CD4-positive, alpha-beta T cell (primary cell): ENCODE results near the gene STX4. TPM values are rescaled to one million over a fixed set of nuclear protein-coding genes. Genes with fewer than 3 reads are reported as not detected.
A peak's percentile ranks its signal among the peaks of the same experiment; 100 is the strongest.

Experiments
- ATAC-seq: fragments of 200-7000 bp; cut with Tn5 transposase; one replicate; pipeline ENCODE4 v1.10.0; 2022; ENCODE audit warnings: mild to moderate bottlenecking; ENCODE audit not compliant: poor library complexity
- CTCF ChIA-PET: fragments of 350-600 bp; sonication (Branson Sonifier 250); formaldehyde crosslinking; loops from one replicate; lab custom pipeline; 2021; ENCODE audit warnings: antibody characterized with exemption, inconsistent platforms; lab: Charles Lee
- POLR2A ChIA-PET: fragments of 350-600 bp; sonication (Branson Sonifier 250); formaldehyde crosslinking; loops from one replicate; lab custom pipeline; 2021; ENCODE audit warnings: antibody characterized with exemption, inconsistent platforms; lab: Charles Lee
- DNase-seq, 14 experiments: peaks; one replicate each; pipeline ENCODE4 v3.0.0-alpha.2; 2013 to 2020; ENCODE audit warnings: mixed read lengths in 2 of 14
- H3K27ac ChIP-seq, 2 donors: one replicate each; pipeline versions ENCODE4 v1.5.1 to v1.7.0; 2013; ENCODE audit warnings: low read length in 2 of 2, low read depth in 1 of 2, mild to moderate bottlenecking in 1 of 2
- H3K27me3 ChIP-seq, 2 experiments: 1 replicate in 1 of 2; 2 replicates in 1 of 2; pipeline versions ENCODE4 v1.6.1 to v1.7.0; 2013; ENCODE audit warnings: low read length in 2 of 2, control low read depth in 1 of 2, mild to moderate bottlenecking in 1 of 2, moderate library complexity in 1 of 2; ENCODE audit not compliant: insufficient read depth in 2 of 2, control insufficient read depth in 1 of 2
- H3K36me3 ChIP-seq: one replicate; pipeline ENCODE4 v1.6.1; 2013; ENCODE audit warnings: low read length, control low read depth; ENCODE audit not compliant: insufficient read depth
- H3K4me1 ChIP-seq: one replicate; pipeline ENCODE4 v1.6.1; 2013; ENCODE audit warnings: low read length, control low read depth; ENCODE audit not compliant: insufficient read depth
- H3K4me3 ChIP-seq: one replicate; pipeline ENCODE4 v1.5.1; 2013; ENCODE audit warnings: mild to moderate bottlenecking, low read length, moderate library complexity
- H3K9me3 ChIP-seq, 2 experiments: 1 replicate in 1 of 2; 2 replicates in 1 of 2; pipeline versions ENCODE4 v1.6.1 to v1.7.0; 2013; ENCODE audit warnings: low read length in 2 of 2, mild to moderate bottlenecking in 2 of 2, control low read depth in 1 of 2, moderate library complexity in 1 of 2; ENCODE audit not compliant: control insufficient read depth in 1 of 2, insufficient read depth in 1 of 2
- H3K27ac Mint-ChIP-seq: one replicate; pipeline ENCODE4 v1.8.0; 2020; ENCODE audit warnings: mixed read lengths
- H3K27me3 Mint-ChIP-seq: one replicate; pipeline ENCODE4 v1.8.0; 2021; ENCODE audit warnings: mixed read lengths
- H3K36me3 Mint-ChIP-seq: one replicate; pipeline ENCODE4 v1.8.0; 2021; ENCODE audit warnings: low read depth, mixed read lengths
- H3K4me1 Mint-ChIP-seq: one replicate; pipeline ENCODE4 v1.8.0; 2021; ENCODE audit warnings: low read depth, mixed read lengths
- H3K4me3 Mint-ChIP-seq: one replicate; pipeline ENCODE4 v1.8.0; 2020; ENCODE audit warnings: mild to moderate bottlenecking, mixed read lengths
- H3K9me3 Mint-ChIP-seq: one replicate; pipeline ENCODE4 v1.8.0; 2020; ENCODE audit warnings: mixed read lengths
- CTCF ChIP-seq: fragments of 200-600 bp; IDR thresholded peaks from one replicate; pipeline ENCODE4 v1.8.0; 2022; ENCODE audit warnings: antibody characterized with exemption, mild to moderate bottlenecking
- intact Hi-C, 2 experiments: fragments of 100-400 bp; cut with DNase I in 1 of 2; cut with micrococcal nuclease in 1 of 2; formaldehyde crosslinking; loops; one replicate each; pipeline versions ENCODE4 v1.15.1 to v1.9.0; 2023 to 2025; cut with DNase I, micrococcal nuclease
- total RNA-seq, 174 experiments: library from RNA in 2 of 174; stranded (reverse) in 2 of 174; gene quantifications; one replicate each; pipeline ENCODE4 v1.2.3 and lab custom pipeline; 2021 to 2026

Gene STX4
- total RNA-seq, 2 experiments from 2014 or later, result 54.1 to 55.2 TPM

- no peaks in the 10 kb centered on the region for H3K27me3 Mint-ChIP-seq
Observed at GRCh38 chr16:31067342-31067741, 34.0 kb downstream of the STX4 start.

GRCh38 chr16:31071861-31072260, 38.5 kb downstream of the STX4 start:
- ATAC-seq, result no peak
- Histone ChIP-seq H3K4me1 (peaks cover 34% of the 10 kb centered on the region), H3K4me3 (no peak overlapping the region), H3K27me3 (no peaks in the 10 kb centered on the region), H3K36me3 (peaks cover 7% of the 10 kb centered on the region), H3K9me3 (no peaks in the 10 kb centered on the region), H3K27ac (peak overlapping the region in 1 of 2 donors; percentile 95)
- Mint-ChIP-seq H3K27ac (peak overlapping the region; percentile 92), H3K4me3 (peak overlapping the region; percentile 98), H3K9me3 (no peaks in the 10 kb centered on the region), H3K27me3 (no peaks in the 10 kb centered on the region), H3K4me1 (peaks cover 41% of the 10 kb centered on the region), H3K36me3 (peaks cover 31% of the 10 kb centered on the region)
- intact Hi-C loops, result loop anchor here (2.0 to 10.0 kb wide), 5 partner anchors 110 to 795 kb away; partner anchors contain the start of genes SETD1A (in 2 of the 2), FBXL19 (in 1 of the 2) and FUS (in 1 of the 2)
- ChIA-PET POLR2A (interaction anchor here (3.4 kb wide), 1 partner anchor 70 kb away, joined by 64 read pairs; no protein-coding TSS in a partner anchor), CTCF (interaction anchor here (1.3 kb wide), 1 partner anchor 70 kb away, joined by 4 read pairs; no protein-coding TSS in a partner anchor)
- DNase-seq, result no peak
- TF ChIP-seq CTCF, result no peak

More at GRCh38 chr16:31067342-31067741, 34.0 kb downstream of the STX4 start:
- Mint-ChIP-seq H3K9me3 (no peaks in the 10 kb centered on the region), H3K4me1 (peaks cover 55% of the 10 kb centered on the region), H3K36me3 (peaks cover 17% of the 10 kb centered on the region), H3K4me3 (no peak overlapping the region), H3K27ac (no peak overlapping the region)
- H3K9me3 ChIP-seq, result no peaks in the 10 kb centered on the region
- no peaks in the 10 kb centered on the region for H3K36me3 ChIP-seq
- ChIA-PET CTCF (no interaction called here), POLR2A (no interaction called here)
- no peak overlapping the region for H3K4me3 ChIP-seq
- no peak overlapping the region for H3K27ac ChIP-seq
- intact Hi-C loops, result no loop called here
- no peak for TF ChIP-seq CTCF
- DNase-seq, result no peak
- no peaks in the 10 kb centered on the region for H3K27me3 ChIP-seq
- no peak for ATAC-seq
- H3K4me1 ChIP-seq, result peaks cover 41% of the 10 kb centered on the region

GRCh38 chr16:31072540-31073141, 39.3 kb downstream of the STX4 start:
- Histone ChIP-seq H3K4me3 (peak overlapping the region; percentile 96), H3K4me1 (peaks cover 35% of the 10 kb centered on the region), H3K27me3 (no peaks in the 10 kb centered on the region), H3K9me3 (no peaks in the 10 kb centered on the region), H3K36me3 (peaks cover 15% of the 10 kb centered on the region), H3K27ac (peak overlapping the region; percentile 49 to 95)
- DNase-seq (peak in 5 of 14 experiments; percentile 17 to 57 (median 46)), ATAC-seq (no peak)
- Mint-ChIP-seq H3K4me1 (peaks cover 41% of the 10 kb centered on the region), H3K4me3 (peak overlapping the region; percentile 98), H3K36me3 (peaks cover 36% of the 10 kb centered on the region), H3K9me3 (no peaks in the 10 kb centered on the region), H3K27me3 (no peaks in the 10 kb centered on the region), H3K27ac (peak overlapping the region; percentile 92)
- intact Hi-C loops, result loop anchor here (1.0 to 10.0 kb wide), 8 partner anchors 39 to 795 kb away; partner anchors contain the start of genes FBXL19 (in 2 of the 2), SETD1A (in 2 of the 2), FUS (in 1 of the 2) and STX4 (in 1 of the 2)
- CTCF ChIA-PET, result interaction anchor here (1.3 to 2.3 kb wide), 4 partner anchors 24 to 88 kb away, joined by 4 to 21 read pairs (median 8); partner anchors contain the start of gene HSD3B7
- no peak for TF ChIP-seq CTCF
- POLR2A ChIA-PET, result interaction anchor here (0.8 to 3.4 kb wide), 8 partner anchors 21 to 797 kb away, joined by 3 to 79 read pairs (median 32); partner anchors contain the start of genes ARMC5, KAT8, SETD1A and STX4
